Urinary bladder (tissue), 4 donors: ENCODE measurements around the gene UTY. TPM values are rescaled to one million over a fixed set of nuclear protein-coding genes. Genes with fewer than 3 reads are reported as not detected.

Experiments used
- DNase-seq: peaks from one replicate; pipeline ENCODE4 v3.0.0-alpha.2; 2015; ENCODE audit errors: extremely low spot score
- H3K27ac ChIP-seq: one replicate; pipeline ENCODE4 v1.5.1; 2013; ENCODE audit warnings: low read depth, mild to moderate bottlenecking, moderate library complexity
- H3K36me3 ChIP-seq: one replicate; pipeline ENCODE4 v1.6.1; 2013; ENCODE audit warnings: mild to moderate bottlenecking, moderate library complexity; ENCODE audit not compliant: insufficient read depth
- H3K4me1 ChIP-seq: one replicate; pipeline ENCODE4 v1.6.1; 2013; ENCODE audit warnings: mild to moderate bottlenecking, moderate library complexity; ENCODE audit not compliant: insufficient read depth
- H3K4me3 ChIP-seq: one replicate; pipeline ENCODE4 v1.5.1; 2013; ENCODE audit warnings: low read depth, low read length
- WGBS: extraction: QIAGEN DNeasy Blood & Tissue Kit; methylation state at CpG from one replicate; pipeline ENCODE4 v1.1.7; 2013; 5-methylcytosine and 5-hydroxymethylcytosine counted together
- polyA plus RNA-seq: library from polyadenylated mRNA; stranded (reverse); fragments of 200-250 nt; gene quantifications from one replicate; pipeline ENCODE4 v1.2.3, GENCODE V29; 2013
- total RNA-seq: library from RNA; depleted of rRNA; stranded (reverse); fragments of >200 nt; gene quantifications from one replicate; pipeline ENCODE4 v1.2.3, GENCODE V29; 2014
- donor health status: healthy with polysubstance abuse.
- donor health status: healthy.

UTY gene
- total and polyA plus RNA-seq, 2 donors: 6.2 TPM; not detected in 1

DNA sequence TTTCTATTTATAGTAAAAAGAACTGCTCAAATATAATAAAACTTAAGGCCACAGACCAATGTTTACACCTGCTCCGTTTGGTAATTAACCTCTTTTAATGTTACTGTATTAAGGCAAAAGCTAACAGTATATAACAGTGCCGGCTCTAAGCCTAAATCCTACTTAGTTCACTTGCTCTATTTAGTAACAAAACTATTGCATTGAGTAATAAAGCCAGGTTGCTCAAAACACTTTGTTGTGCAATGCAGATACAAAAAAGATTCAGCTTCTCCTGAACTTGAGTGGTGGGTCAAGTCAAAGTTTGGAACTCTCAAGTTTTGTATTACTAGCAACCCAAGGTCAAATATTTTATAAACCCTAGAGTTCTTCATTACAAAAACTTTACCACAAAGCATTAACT is 116.2 kb downstream of the UTY start:
- WGBS: 57% methylated on average over 2 of the region's 2 CpGs
- DNase-seq: no peak
- Histone ChIP-seq H3K4me1 (no peaks in the 10 kb centered on the region), H3K27ac (no peak overlapping the region), H3K36me3 (no peaks in the 10 kb centered on the region), H3K4me3 (no peak overlapping the region)

DNA sequence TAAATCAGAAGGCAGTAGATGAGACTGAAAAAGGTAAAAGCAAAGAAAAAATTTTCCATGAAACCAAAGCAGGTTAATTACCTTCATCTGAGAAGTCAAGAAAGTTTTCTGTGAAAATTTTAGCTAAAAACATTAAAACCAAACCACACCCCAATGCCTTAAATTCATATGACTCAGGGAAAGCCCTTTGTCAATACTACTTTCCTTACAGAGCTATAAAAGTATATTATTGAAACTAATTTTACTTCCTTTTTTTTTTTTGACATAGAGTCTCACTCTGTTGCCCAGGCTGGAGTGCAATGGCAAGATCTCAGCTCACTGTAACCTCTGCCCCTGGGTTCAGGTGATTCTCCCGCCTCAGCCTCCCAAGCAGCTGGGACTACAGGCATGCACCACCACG is 117.2 kb downstream of the UTY start:
- DNase-seq: no peak
- Histone ChIP-seq H3K36me3 (no peaks in the 10 kb centered on the region), H3K4me3 (no peak overlapping the region), H3K4me1 (no peaks in the 10 kb centered on the region), H3K27ac (no peak overlapping the region)
- WGBS: 100% methylated on average over 2 of the region's 2 CpGs

DNA sequence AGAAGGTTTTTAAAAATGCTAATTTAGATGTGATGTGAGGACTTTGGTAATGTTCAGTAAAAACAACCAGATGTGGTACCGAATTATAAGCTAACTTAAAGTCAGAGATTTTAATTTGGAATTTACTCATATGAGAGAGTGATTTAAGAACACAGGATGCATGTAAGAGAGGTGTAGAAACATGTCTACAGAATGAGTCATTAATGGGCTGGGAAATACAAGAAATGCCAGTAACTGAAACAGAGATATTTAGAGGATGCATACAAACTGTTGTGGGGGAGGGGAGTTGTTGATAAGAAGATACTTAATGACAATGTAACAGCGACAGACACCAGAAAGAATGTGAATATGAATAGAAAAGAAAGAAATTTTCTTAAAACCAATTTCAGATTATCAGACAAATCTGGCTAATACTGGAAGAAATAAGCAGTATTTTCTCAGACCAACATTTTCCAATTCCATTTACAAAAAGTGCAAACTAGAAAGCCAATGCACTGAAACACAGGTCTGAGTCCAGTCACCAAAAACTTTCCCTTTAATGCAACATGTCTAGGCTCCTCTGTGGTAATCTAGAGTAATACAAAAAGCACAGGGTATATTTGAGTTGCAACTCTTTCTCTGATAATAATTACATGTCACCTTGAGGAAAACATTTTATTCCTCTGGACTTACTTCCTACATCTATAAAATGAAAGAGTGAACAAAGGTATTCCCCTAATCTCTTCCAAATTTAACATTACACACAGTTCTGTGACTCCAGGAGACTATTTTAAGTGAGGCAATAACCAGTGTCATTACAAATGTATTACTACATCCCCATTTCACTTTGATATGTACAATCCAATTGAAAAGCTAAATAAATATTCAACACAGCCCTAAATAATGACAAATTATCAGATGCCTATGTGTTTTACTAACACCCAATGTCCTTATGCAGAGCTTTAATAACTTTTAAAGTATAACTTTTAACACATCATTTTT is 117.9 kb downstream of the UTY start:
- Histone ChIP-seq H3K27ac (no peak overlapping the region), H3K36me3 (no peaks in the 10 kb centered on the region), H3K4me3 (no peak overlapping the region), H3K4me1 (no peaks in the 10 kb centered on the region)
- no peak for DNase-seq
- 74% methylated on average over 2 of the region's 2 CpGs for WGBS

DNA sequence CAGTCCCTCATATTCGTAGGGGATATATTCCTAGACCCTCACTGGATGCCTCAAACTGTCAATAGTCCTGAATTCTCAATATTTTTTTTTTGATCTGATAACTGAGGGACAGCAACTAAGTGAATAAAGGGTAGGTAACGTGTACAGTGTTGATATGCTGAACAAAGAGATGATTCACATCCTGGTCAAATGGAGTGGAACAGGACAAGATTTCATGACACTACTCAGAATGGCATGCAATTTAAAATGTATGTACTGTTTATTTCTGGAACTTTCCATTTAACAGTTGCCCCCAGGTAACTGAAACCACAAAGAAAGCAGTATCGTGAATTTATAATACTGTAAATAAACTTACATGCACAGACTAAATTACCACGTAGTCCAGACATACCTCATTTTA is 128.4 kb downstream of the UTY start:
- Histone ChIP-seq H3K4me3 (no peak overlapping the region), H3K4me1 (no peaks in the 10 kb centered on the region), H3K27ac (no peak overlapping the region), H3K36me3 (peaks cover 1% of the 10 kb centered on the region)
- no peak for DNase-seq
- WGBS: 86% methylated on average over 4 of the region's 4 CpGs

DNA sequence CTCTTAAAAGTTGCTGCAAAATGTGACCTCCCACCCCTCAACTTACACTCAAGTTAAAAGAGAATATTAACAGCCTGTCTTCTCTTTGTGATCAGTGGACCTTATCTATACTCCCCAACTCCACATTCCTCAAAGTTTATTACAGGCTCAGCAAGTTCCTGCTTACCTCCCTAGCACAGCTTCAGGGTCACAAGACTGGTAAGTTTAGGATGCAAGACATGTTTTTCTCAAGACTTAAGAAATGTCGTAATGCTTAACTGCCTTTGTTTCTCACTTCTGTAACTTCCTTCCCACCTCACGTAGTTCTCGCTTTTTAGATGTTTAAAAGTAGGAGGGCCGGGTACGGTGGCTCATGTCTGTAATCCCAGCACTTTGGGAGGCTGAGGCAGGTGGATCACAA is 132.7 kb downstream of the UTY start:
- Histone ChIP-seq H3K4me3 (no peak overlapping the region), H3K27ac (no peak overlapping the region), H3K36me3 (no peaks in the 10 kb centered on the region), H3K4me1 (no peaks in the 10 kb centered on the region)
- WGBS: 73% methylated on average over 5 of the region's 5 CpGs
- DNase-seq: no peak

DNA sequence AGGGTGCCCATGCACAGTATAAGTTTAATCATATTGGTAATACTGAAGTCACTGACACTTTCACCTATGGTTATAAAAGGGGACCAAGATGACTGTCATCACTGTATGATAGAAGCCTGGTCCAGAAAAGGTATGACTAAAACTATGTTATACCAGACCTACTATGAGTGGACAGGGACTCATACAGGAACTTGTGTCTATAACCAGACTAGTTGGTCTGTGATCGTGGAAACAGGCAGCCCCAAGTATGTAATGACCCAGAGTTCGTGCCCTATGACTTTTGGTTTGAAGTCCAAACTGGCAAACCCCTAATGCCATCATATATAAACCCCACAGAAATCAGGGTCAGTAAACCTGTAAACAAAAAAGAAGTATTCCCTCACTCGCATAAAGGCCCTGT is 134.3 kb downstream of the UTY start:
- H3K4me1 ChIP-seq: no peaks in the 10 kb centered on the region
- WGBS: 96% methylated on average over 3 of the region's 3 CpGs
- H3K4me3 ChIP-seq: no peak overlapping the region
- H3K36me3 ChIP-seq: no peaks in the 10 kb centered on the region
- no peak for DNase-seq
- H3K27ac ChIP-seq: no peak overlapping the region

DNA sequence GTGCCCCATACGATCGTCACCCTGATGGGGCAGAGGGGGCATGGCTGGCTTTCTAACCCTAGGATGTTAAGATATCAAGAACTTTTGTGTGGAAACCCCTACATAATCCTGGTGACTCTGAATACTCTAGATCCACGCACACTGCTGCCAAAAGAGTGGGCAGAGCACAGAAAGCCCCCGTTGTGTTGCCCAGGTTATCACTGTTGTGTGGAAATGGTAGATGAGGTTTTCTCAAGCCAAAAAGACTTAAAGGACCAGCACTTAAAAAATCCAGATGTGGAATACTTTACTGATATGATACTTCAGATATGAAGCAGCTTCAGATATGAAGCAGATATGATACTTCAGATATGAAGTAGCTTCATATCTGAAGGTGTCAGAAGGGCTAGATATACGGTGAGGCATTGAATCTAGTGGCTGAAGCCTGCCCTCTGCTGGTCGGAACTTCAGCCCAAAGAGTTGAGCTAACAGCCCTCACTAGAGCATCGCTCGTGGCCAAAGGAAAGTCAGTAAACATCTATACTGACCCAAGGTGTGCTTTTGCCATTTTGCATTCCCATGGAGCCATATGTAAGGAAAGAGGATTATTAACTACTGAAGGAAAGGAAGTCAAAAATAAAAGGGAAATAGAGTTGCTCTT is 136.4 kb downstream of the UTY start:
- WGBS: 75% methylated on average over 8 of the region's 8 CpGs
- Histone ChIP-seq H3K4me3 (no peak overlapping the region), H3K4me1 (no peaks in the 10 kb centered on the region), H3K27ac (no peak overlapping the region), H3K36me3 (no peaks in the 10 kb centered on the region)
- no peak for DNase-seq

DNA sequence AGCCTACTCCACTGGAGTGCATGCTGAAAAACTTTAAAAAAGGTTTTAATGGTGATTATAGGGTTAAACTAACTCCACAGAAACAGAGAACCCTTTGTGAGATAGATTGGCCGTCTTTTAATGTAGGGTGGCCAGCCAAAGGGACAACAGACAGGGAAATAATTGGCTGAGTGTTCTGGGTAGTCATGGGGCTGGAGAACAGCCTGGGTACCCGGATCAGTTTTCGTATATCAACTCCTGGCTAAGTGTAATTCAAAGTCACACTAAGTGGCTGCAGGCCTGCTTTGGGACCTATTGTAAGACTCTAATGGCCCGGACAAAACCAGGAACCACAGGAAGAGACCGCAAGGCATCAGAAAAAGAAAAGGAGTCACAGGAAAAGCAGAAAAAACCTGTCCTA is 139.9 kb downstream of the UTY start:
- Histone ChIP-seq H3K4me3 (no peak overlapping the region), H3K4me1 (no peaks in the 10 kb centered on the region), H3K27ac (no peak overlapping the region), H3K36me3 (peaks cover 1% of the 10 kb centered on the region)
- WGBS: 74% methylated on average over 5 of the region's 5 CpGs
- DNase-seq: no peak

DNA sequence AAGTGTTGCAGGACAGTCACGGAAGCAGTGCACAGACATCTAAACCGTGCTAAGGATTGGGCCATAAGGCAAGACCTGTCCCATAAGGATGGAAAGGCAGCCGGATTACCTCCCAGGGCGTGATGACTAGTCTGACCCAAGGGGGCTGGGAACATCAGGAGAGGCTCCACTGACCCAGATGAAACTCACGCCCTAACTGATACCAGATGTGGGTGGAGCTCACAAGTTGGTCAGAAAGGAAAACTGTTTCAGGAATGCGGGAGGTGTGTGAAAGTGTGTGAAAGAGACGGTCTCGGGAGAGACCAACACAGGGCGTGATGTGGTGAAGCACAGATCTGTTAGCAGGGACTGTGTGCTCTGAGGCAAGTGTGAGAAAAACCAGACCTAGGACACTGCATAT is 140.5 kb downstream of the UTY start:
- Histone ChIP-seq H3K4me1 (no peaks in the 10 kb centered on the region), H3K27ac (no peak overlapping the region), H3K4me3 (no peak overlapping the region), H3K36me3 (peaks cover 2% of the 10 kb centered on the region)
- WGBS: 82% methylated on average over 9 of the region's 9 CpGs
- no peak for DNase-seq

DNA sequence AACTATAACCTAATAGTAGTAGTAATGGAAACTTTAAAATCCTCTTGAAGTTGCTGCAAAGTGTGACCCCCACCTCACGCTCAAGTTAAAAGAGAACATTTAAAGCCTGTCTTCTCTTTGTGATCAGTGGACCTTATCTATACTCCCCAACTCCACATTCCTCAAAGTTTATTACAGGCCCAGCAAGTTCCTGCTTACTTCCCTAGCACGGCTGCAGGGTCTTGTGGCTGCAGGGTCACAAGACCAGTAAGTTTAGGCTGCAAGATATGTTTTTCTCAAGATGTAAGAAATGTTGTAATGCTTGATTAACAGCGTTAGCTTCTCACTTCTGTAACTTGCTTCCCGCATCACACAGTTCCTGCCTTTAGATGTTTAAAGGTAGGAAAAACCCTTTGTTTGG is 141.1 kb downstream of the UTY start:
- 60% methylated on average over 4 of the region's 4 CpGs for WGBS
- Histone ChIP-seq H3K4me3 (no peak overlapping the region), H3K27ac (no peak overlapping the region), H3K4me1 (no peaks in the 10 kb centered on the region), H3K36me3 (peaks cover 2% of the 10 kb centered on the region)
- no peak for DNase-seq

DNA sequence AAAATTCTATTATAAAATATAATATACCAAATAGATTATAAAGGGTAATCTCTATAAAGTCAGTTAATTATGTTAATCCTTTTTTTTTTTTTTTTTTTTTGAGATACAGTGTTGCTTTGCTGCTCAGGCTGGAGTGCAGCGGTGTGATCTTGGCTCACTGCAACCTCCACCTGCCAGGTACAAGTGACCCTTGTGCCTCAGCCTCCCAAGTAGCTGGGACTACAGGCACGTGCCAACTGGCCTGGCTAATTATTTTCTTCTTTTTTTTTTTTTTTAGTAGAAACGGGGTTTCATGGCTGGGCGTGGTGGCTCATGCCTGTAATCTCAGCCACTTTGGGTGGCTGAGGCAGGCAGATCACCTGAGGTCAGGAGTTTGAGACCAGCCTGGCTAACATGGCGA is 141.9 kb downstream of the UTY start:
- Histone ChIP-seq H3K27ac (no peak overlapping the region), H3K36me3 (peaks cover 2% of the 10 kb centered on the region), H3K4me3 (no peak overlapping the region), H3K4me1 (no peaks in the 10 kb centered on the region)
- 86% methylated on average over 5 of the region's 5 CpGs for WGBS
- no peak for DNase-seq

DNA sequence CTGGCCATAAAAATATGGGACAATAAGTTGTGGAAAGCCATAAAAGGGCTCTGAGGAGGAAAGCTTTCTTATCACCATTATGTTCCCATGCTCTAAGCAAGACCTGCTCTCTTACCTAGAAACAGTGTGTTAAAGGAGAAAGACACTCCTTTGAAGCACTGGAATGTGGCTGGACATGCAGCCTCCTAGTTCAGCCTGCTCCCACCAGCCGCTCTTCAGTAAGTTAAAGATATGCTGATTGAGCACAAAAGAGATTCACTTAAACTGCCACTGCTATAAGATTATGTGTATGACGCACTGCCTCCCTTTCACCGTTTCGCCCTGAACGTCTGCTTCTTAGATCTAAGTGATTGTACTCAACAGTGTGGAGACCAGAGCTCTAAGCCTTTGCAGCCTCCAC is 146.0 kb downstream of the UTY start:
- WGBS: 93% methylated on average over 5 of the region's 5 CpGs
- H3K36me3 ChIP-seq: peaks cover 2% of the 10 kb centered on the region
- no peaks in the 10 kb centered on the region for H3K4me1 ChIP-seq
- H3K4me3 ChIP-seq: no peak overlapping the region
- DNase-seq: no peak
- no peak overlapping the region for H3K27ac ChIP-seq

DNA sequence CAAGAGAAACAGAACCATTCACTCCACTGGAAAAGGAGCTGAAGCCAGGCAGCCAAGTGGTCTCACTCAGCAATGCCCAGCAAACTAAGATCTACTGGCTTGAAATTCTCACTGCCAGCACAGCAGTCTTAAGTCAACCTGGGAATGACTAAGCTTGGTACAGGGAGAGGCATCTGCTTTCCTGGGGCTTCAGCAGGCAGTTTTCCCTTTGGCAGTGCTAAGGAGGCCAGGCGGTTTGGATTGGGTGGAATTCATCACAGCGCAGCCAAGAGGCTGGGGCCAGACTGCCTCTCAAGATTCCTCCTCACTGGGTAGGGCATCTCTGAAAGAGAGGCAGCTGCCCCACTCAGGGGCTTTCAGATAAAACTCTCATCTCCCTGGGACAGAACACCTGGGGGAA is 149.2 kb downstream of the UTY start:
- 90% methylated on average over 2 of the region's 2 CpGs for WGBS
- DNase-seq: no peak
- no peaks in the 10 kb centered on the region for H3K4me1 ChIP-seq
- H3K27ac ChIP-seq: no peak overlapping the region
- peaks cover 3% of the 10 kb centered on the region for H3K36me3 ChIP-seq
- H3K4me3 ChIP-seq: no peak overlapping the region

DNA sequence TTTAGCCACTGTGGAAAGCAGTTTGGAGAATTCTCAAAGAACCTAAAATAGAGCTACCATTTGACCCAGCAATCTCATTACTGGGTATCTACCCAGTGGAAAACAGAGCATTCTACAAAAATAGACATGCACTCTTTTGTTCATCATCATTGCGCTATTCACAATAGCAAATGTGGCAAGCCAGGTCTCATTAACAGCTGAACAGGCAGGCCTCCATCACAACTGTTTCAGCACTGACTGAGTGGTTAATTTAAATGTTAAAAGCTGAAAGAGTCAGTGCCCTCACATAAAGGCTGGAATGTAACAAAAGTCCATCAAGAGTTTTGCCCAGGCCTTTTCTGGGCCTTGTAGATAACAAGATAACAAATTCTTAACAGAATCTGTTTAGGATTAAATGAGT is 166.9 kb downstream of the UTY start:
- 97% methylated on average over 1 of the region's 1 CpG for WGBS
- H3K4me3 ChIP-seq: no peak overlapping the region
- no peaks in the 10 kb centered on the region for H3K4me1 ChIP-seq
- DNase-seq: no peak
- no peak overlapping the region for H3K27ac ChIP-seq
- H3K36me3 ChIP-seq: no peaks in the 10 kb centered on the region
